ENCODE data around the gene MLH1.

- TF ChIP-seq CTCF (IDR thresholded peaks at IDR 0.05) (no peak), POLR2AphosphoS5 (IDR thresholded peaks at IDR 0.05) (no peak)
Observed at GRCh38 chr3:37017683-37018082, 24.4 kb downstream of the MLH1 start.

All from sigmoid colon (tissue), 4 donors.